PFSK-1 (cell line): ENCODE results near the gene GTF3C2.

Experiments used
- POLR2AphosphoS5 ChIP-seq: IDR thresholded peaks from 2 replicates; pipeline ENCODE4 v1.6.1; 2012; ENCODE audit warnings: low read depth, mild to moderate bottlenecking, control low read depth, low read length, moderate library complexity
- REST ChIP-seq, 2 experiments: IDR thresholded peaks; 2 replicates each; pipeline versions ENCODE4 v1.6.1 to v1.8.0; 2011 to 2012; ENCODE audit warnings: low read depth in 2 of 2, low read length in 2 of 2, control low read depth in 1 of 2, inconsistent platforms in 1 of 2, mild to moderate bottlenecking in 1 of 2, moderate library complexity in 1 of 2; ENCODE audit not compliant: insufficient read depth in 1 of 2
- SIN3A ChIP-seq: IDR thresholded peaks from 2 replicates; pipeline ENCODE4 v1.6.1; 2012; ENCODE audit warnings: mild to moderate bottlenecking, low read length, moderate library complexity, borderline replicate concordance; ENCODE audit not compliant: insufficient read depth
- TAF1 ChIP-seq: IDR thresholded peaks from 2 replicates; pipeline ENCODE4 v1.6.1; 2012; ENCODE audit warnings: low read length, control low read depth, borderline replicate concordance; ENCODE audit not compliant: insufficient read depth

GRCh38 chr2:27379383-27379835 is 22.8 kb upstream of the GTF3C2 start:
- no peak for TF ChIP-seq REST (IDR thresholded peaks at IDR 0.05; ENCODE audit: insufficient read depth in 1 of 2, low read depth in 2 of 2, low read length in 2 of 2)
- TF ChIP-seq POLR2AphosphoS5 = no peak
- no peak for TF ChIP-seq TAF1
- no peak for TF ChIP-seq SIN3A
